Measurements from ENCODE around the gene ZBED4.

GRCh38 chr22:49810363-49811019 lies 43.2 kb upstream of the ZBED4 start:
- TF ChIP-seq CTCF (IDR thresholded peaks at IDR 0.05; ENCODE audit: insufficient read depth, low read depth, low read length) (no peak), EZH2 (IDR thresholded peaks at IDR 0.05; ENCODE audit: insufficient read depth, low read length) (no peak)

All from astrocyte (in vitro differentiated cells and primary cell).